GM19023 (cell line): ENCODE results near the gene PRKG1.
"Not testable (repeated sequence)": the region's sequence is repeated elsewhere in the genome, so short reads cannot be mapped to it uniquely, and the experiment has no call there.

Source experiments
- ATAC-seq: cut with Tn5 transposase; IDR thresholded peaks from one replicate; pipeline ENCODE4 v1.9.1; 2021; ENCODE audit warnings: mild to moderate bottlenecking, moderate library complexity; ENCODE audit not compliant: unreplicated experiment

The PRKG1 gene

DNA sequence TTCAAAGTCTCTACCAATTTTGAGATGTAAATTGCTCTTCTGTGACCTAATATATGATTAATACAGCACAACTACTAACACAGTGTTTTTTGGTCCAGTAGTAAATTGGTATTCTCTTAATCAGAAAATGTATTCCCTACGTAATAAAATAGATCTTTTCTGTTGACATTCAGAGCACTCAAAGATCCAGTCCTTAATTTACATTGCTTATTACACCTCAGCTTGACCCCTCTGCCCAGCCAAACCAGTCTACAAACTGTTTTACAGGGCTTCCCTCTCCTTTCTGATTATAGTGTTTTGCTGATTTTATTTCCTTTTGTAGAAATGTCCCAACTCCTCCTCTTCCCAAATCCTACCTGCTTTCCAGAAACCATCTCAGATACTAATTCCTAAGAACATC, 293.4 kb downstream of the PRKG1 start:
- no peak for ATAC-seq

DNA sequence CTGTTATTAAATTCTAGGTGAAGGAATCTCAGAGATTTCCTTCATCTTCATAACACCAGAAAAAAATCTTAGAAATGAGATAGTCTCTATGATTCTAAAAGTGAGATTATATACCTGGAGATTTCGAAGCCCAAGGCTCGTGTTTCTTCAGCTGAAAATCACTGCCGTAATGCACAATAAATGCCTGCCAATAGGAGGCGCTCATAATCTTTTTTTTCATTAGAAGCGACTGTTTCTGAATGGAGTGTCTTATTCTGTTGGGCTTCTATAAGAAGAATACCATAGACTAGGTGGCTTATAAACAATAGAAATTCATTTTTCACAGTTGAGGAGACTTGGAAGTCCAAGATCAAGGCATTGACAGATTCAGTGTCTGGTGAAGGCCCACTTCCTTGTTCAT, 294.7 kb downstream of the PRKG1 start:
- no peak for ATAC-seq

GRCh38 chr10:51369903-51370302, 295.6 kb downstream of the PRKG1 start:
- no peak for ATAC-seq

DNA sequence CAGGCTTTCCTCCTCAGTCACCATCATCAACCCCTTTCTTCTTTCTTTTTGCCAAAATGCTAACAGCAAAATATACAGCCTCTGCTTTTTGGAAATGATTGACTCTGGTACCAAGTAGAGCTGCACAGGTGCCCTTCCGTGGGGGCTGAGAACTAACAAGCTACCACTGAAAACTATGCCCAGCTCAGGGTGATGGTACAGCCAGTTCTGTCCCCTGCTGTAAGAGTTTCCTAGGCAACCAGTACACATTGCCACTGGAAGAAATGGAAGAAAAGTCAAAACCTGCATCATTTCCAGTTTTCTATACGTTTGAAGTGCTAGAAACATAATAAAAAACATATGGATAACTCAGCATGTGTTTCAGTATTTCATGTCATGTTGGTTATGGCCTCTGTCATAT, 297.5 kb downstream of the PRKG1 start:
- no peak for ATAC-seq

DNA sequence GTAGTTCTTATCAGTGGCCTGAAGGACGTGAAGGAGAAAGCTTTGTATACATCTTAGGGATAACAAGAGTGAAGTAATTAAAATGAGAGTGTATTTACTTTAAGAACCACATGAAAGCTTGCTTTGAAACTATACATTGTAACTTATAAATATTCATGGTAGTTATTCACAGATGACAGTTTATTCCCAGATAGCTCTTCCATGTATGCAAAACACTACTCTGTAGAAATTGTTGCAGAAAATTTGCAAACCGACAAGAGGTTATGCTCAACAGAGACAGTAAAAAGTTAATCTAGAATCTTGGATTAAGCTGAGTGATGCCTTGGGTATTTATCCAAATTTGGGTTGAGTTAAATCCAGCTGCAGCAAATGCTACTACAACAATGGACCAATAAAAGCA, 301.5 kb downstream of the PRKG1 start:
- ATAC-seq: no peak

DNA sequence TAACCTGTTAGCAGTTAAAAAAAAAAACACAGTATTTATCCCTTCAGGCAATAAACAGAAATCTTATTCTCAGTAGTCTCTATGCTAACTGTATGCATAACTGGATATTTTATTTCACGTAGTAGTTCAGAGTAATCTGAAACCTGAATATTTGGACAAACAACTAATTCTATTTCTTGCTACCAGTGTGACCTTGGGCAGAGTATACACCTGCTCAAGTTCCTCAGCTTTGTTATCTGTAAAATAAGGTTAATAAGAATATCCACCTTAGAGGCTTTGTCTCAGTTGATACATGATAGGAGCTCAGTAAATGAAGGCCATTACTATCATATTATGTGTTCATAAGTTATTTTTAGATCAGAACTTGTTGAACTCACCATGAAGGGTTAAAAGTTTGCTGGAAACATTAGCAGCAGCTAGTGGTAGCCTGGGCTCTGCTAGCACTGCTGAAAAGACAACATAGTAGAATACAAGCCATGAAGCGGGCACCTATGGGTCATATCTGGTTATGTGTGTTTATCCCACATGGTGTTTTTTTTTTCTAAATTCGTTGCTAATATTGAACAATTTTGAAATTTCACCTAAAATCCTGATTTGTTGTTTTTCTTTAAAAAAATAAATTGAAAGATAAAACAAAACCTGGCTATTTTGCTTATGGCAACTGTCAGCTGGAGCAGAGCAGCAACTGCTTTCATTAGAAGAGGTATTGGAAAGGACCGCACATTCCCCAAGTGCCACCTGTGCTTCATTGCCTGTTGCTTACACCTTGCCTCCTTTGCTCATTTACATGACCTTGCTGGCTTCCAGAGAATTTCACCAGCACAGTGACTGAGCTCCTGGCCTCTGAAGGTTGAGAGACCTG, 303.0 kb downstream of the PRKG1 start:
- ATAC-seq: no peak

- ATAC-seq: no peak
Observed at GRCh38 chr10:51377932-51378599, 303.8 kb downstream of the PRKG1 start.

GRCh38 chr10:51382181-51382580, 307.9 kb downstream of the PRKG1 start:
- no peak for ATAC-seq

DNA sequence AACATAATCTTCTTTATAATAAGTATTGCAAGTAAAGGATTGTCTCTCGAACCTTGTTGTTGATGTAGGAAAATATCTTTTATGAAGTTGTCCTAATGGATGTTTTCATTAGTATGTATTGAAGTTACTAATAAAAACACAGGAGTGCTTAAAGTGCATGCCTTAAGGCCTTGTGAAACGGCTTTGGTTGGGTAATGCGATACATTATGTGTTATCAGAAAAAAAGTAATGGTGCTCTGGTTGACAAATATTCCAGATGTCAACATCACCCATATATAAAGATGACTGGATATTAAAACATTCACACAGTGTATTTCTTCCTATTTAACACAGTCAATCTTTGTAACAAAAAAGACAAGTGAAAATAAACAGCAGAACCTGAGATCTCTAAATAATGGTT, 310.7 kb downstream of the PRKG1 start:
- no peak for ATAC-seq

GRCh38 chr10:51386248-51386885, 312.1 kb downstream of the PRKG1 start:
- ATAC-seq: no peak

DNA sequence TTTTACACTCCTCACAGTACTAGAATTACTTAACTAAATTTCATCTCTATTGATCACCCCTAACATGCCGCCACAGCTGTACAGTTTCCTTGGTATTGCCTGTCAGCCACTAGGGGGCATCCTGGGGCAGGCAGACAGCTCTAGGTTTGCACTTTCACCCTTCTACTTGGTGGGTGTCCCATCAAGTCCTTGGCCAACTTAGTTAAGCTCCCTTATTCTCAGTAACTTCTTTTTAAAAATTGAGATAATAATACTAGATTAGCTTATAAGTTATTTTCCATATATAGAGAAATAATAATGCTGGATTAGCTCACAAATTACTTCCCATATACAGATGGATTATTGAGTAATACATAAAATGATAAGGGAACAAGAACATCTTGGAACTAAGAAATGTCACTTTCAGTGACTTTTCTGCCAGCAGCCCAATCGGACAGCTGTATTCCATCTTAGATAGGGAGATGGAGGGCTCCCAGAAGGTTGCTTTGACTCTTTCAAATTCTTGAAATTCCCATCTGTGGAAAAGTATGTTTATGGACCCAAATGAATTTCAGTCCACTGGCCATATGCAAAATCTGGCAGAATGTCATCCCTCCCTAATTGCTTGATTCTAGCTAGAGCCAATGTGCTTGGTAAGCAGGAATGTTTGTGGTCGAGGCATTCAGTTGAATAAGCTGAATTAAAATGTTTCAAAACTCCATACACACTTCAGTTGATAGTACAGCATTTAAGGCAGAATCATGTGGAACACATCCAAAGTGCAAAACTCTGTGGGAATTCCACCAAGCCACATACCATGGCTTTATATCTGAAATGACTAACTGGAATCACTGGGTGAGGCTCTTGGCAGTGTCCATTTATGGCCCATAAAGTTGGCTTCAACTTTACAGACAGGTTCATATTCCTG, 315.4 kb downstream of the PRKG1 start:
- ATAC-seq: peak; percentile 85

DNA sequence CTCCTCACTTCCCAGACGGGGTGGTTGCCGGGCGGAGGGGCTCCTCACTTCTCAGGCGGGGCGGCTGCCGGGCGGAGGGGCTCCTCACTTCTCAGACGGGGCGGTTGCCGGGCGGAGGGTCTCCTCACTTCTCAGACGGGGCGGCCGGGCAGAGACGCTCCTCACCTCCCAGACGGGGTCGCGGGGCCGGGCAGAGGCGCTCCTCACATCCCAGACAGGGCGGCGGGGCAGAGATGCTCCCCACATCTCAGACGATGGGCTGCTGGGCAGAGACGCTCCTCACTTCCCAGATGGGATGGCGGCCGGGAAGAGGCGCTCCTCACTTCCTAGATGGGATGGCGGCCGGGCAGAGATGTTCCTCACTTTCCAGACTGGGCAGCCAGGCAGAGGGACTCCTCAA, 318.7 kb downstream of the PRKG1 start:
- ATAC-seq: not testable (repeated sequence)

GRCh38 chr10:51394039-51394438, 319.8 kb downstream of the PRKG1 start:
- no peak for ATAC-seq

- ATAC-seq: no peak
Observed at GRCh38 chr10:51397244-51397643, 323.0 kb downstream of the PRKG1 start.

DNA sequence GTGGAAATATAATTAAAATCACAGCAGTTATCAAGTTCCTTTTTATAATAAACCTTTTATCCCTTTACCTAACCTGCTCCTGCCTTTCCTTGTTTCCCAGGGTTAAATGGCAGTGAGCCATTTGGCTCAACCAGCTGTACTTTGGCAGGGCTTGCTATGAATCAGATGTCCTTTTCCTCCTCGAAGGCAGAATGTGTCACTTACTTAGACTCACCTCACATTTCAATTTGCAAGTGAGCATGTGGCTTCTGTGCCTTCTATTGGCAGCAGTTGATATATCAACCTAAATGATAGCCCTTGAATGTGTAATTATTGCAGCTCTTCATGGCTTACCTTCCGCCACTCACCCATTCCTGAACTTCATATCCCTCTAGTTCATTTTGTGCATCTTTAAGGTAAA, 323.4 kb downstream of the PRKG1 start:
- no peak for ATAC-seq

DNA sequence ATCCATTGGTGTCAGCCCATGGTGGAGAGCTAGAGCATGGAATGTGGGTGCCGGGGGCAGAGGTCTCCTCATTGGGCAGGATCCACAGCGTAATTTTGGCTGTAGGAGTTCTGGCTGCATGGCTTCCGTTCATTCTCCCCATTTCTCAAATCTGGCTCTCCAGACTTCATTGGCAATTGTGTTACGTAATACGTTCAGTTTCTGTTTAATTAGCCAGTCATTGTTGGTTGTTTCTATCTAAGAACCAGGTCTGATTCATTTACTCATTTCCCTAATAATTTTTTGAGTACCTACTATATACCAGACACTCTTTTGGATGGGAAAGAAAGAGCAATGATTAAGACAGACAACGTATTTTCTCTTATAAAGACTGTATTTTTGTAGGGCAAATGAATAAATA, 325.6 kb downstream of the PRKG1 start:
- ATAC-seq: no peak

DNA sequence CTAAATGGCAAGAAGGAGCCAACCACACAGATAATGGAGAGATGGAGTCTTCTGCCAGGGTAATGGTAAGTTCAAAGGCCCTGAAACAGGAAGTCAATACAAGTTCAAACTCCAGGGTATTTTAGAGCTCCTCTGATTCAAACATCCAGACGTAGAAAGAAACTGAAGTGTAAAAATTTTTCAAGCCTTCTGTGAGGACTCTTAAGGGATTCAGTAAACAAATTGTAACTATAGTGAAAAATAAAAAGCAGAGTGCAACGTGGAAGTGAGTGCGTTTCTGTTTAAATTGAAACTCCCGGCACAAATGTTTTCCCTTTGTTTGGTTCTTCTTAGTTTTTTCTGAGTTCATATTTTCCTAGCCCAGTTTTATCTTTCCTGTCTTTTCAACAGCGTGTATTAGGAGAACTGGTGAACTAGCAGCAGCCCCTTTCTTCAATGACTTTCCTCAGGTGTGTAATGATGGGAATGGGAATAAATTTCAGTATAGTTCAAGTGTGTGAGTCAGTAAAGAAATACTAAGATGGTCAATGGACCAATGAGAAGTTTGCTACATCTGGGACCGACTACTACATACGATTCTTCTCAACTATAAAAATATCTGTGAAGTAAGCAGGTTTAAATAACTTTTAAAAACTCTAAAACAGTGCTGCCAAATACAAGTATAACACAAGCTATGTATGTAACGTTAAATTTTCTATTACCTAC, 326.3 kb downstream of the PRKG1 start:
- ATAC-seq: no peak

DNA sequence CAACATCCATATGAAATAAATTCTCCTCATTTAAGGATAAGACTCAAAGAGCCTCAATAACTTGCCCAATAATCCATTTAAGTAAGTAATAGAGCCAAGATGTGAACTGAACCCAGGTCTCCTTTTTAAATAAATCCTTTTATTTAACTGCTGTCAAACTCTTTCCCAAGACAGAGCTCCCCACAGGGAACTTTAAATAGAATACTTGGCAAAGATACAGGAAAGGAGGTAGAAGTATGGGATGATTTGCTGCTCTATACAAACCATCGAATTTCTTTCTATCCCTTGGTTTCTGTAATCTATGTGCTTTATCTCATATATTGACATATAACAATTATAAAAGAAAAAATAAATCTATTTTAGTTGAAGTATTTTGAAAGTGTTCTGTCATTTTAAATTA, 329.2 kb downstream of the PRKG1 start:
- no peak for ATAC-seq

DNA sequence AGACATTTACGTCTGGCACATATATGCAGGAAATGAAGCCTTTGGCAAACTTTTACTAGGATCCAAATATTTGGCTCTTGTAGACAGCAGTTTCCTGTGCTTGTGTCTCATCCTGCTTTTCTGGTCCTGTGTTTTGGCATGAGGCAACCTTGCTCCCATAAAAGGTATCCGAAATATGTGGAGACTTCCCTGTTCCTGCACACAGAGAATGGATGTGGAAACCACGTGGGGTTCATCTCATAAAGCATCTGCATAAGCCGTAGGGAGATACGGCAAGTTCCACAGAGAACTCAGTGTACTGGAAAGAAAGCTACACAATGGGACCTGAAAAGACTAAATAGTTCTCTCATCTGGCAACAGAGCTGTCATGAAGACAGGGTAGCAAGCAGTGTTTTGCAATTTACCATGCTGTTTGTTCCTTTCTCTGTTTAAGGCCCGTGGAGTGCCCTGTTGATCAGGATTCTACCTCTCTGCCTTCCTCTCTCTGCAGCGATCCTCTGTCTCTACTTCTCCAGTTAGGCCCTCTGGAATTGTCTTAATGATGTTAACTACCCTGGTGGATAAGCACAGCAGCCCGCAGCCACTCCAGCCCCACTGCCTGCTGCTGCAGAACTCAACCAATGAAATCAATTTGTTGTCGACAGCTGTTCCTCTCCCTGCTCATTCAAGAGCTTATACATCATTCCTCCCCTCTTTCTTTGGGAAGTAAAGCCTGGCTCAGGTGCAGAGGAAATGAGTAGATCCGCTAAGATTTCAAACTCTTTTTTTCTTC, 331.5 kb downstream of the PRKG1 start:
- no peak for ATAC-seq

- ATAC-seq: no peak
Observed at GRCh38 chr10:51406581-51406980, 332.3 kb downstream of the PRKG1 start.
